H1 (cell line): ENCODE measurements around the gene ARHGAP6. TPM values are rescaled to one million over a fixed set of nuclear protein-coding genes. Genes with fewer than 3 reads are reported as not detected.

Source experiments
- CTCF ChIA-PET: fragments of 300-600 bp; sonication (Branson Sonifier 250); formaldehyde crosslinking; loops from one replicate; lab custom pipeline; 2021; ENCODE audit not compliant: partially characterized antibody; lab: Charles Lee
- POLR2A ChIA-PET: fragments of 300-600 bp; sonication (Branson Sonifier 250); formaldehyde crosslinking; loops from one replicate; lab custom pipeline; 2021; ENCODE audit warnings: inconsistent platforms; ENCODE audit not compliant: partially characterized antibody; lab: Charles Lee
- DNase-seq, 2 experiments: peaks; one replicate each; pipeline versions ENCODE4 v3.0.0 to v3.0.0-alpha.2; 2010 to 2022; ENCODE audit warnings: low spot score in 2 of 2, low read depth in 1 of 2, mixed read lengths in 1 of 2
- FAIRE-seq: peaks from 2 replicates; lab custom pipeline; 2011; peaks lifted over from hg19 to GRCh38; lab: Jason Lieb, UNC
- H2AFZ ChIP-seq: 2 replicates; pipeline ENCODE4 v1.8.1; 2012; ENCODE audit warnings: low read length, inconsistent platforms
- H2AK5ac ChIP-seq: 2 replicates; pipeline ENCODE4 v1.6.1; 2013; ENCODE audit warnings: low read depth, low read length
- H2BK120ac ChIP-seq: replicated peaks from 2 replicates; pipeline ENCODE3; 2013; ENCODE audit warnings: low read depth, low read length, inconsistent platforms
- H2BK12ac ChIP-seq: 2 replicates; pipeline ENCODE4 v1.6.1; 2013; ENCODE audit warnings: low read depth, low read length
- H2BK15ac ChIP-seq: 2 replicates; pipeline ENCODE4 v1.6.1; 2013; ENCODE audit warnings: low read length
- H2BK20ac ChIP-seq: 2 replicates; pipeline ENCODE4 v1.6.1; 2013; ENCODE audit warnings: low read length
- H2BK5ac ChIP-seq: 2 replicates; pipeline ENCODE4 v1.6.1; 2013; ENCODE audit warnings: low read depth, low read length
- H3K14ac ChIP-seq: 2 replicates; pipeline ENCODE4 v1.6.1; 2013; ENCODE audit warnings: inconsistent platforms; ENCODE audit not compliant: insufficient read length
- H3K18ac ChIP-seq: 2 replicates; pipeline ENCODE4 v1.6.1; 2013; ENCODE audit warnings: low read length; ENCODE audit errors: extremely low read depth
- H3K23ac ChIP-seq: 2 replicates; pipeline ENCODE4 v1.6.1; 2013; ENCODE audit warnings: inconsistent platforms; ENCODE audit not compliant: insufficient read length
- H3K23me2 ChIP-seq: 2 replicates; pipeline ENCODE4 v1.6.1; 2013; ENCODE audit warnings: low read depth, low read length
- H3K27ac ChIP-seq: 2 replicates; pipeline ENCODE4 v1.6.1; 2011; ENCODE audit warnings: low read depth, low read length, inconsistent platforms
- H3K27me3 ChIP-seq, 4 experiments: replicated peaks in 1 of 4; 1 replicate in 1 of 4; 2 replicates in 3 of 4; pipeline versions ENCODE4 v1.6.1 to v1.8.1; 2011 to 2013; ENCODE audit warnings: low read length in 3 of 4, mild to moderate bottlenecking in 3 of 4, inconsistent platforms in 2 of 4, mixed read lengths in 2 of 4, moderate library complexity in 1 of 4; ENCODE audit not compliant: control insufficient read depth in 3 of 4, insufficient read depth in 3 of 4; ENCODE audit errors: extremely low read depth in 1 of 4
- H3K36me3 ChIP-seq, 4 experiments: 2 replicates each; pipeline versions ENCODE4 v1.6.1 to v1.8.1; 2011 to 2013; ENCODE audit warnings: mild to moderate bottlenecking in 4 of 4, low read length in 3 of 4, moderate library complexity in 2 of 4, control low read depth in 1 of 4, inconsistent platforms in 1 of 4; ENCODE audit not compliant: insufficient read depth in 4 of 4, control insufficient read depth in 2 of 4
- H3K4ac ChIP-seq: replicated peaks from 2 replicates; pipeline ENCODE3; 2013; ENCODE audit warnings: low read length, low read depth, mixed read lengths, inconsistent platforms; ENCODE audit not compliant: insufficient read length
- H3K4me1 ChIP-seq, 4 experiments: replicated peaks in 1 of 4; 1 replicate in 1 of 4; 2 replicates in 3 of 4; pipeline versions ENCODE4 v1.6.1 to v1.8.1; 2011 to 2013; ENCODE audit warnings: low read length in 3 of 4, inconsistent platforms in 2 of 4, mixed read lengths in 1 of 4; ENCODE audit not compliant: insufficient read depth in 4 of 4, control insufficient read depth in 3 of 4
- H3K4me2 ChIP-seq, 2 experiments: 2 replicates each; pipeline versions ENCODE4 v1.6.1 to v1.8.1; 2011 to 2013; ENCODE audit warnings: low read depth in 2 of 2, low read length in 2 of 2, control low read depth in 1 of 2, inconsistent platforms in 1 of 2, mild to moderate bottlenecking in 1 of 2; ENCODE audit not compliant: insufficient read depth in 1 of 2
- H3K4me3 ChIP-seq, 4 experiments: fragments of 200-600, 300-600 bp in 1 of 4; sonication (generic), shearing (Covaris generic), sonication (Bioruptor Twin) in 1 of 4; 2 replicates each; pipeline versions ENCODE4 v1.5.1 to v1.8.1; 2011 to 2016; ENCODE audit warnings: low read length in 4 of 4, low read depth in 3 of 4, control low read depth in 2 of 4, inconsistent platforms in 2 of 4, mild to moderate bottlenecking in 2 of 4, mixed read lengths in 1 of 4, moderate library complexity in 1 of 4; ENCODE audit not compliant: insufficient read depth in 2 of 4; ENCODE audit errors: extremely low read depth in 1 of 4
- H3K56ac ChIP-seq: replicated peaks from 2 replicates; pipeline ENCODE3; 2013; ENCODE audit warnings: low read depth, mild to moderate bottlenecking, mixed read lengths, low read length, inconsistent platforms; ENCODE audit not compliant: insufficient read length
- H3K79me1 ChIP-seq: 2 replicates; pipeline ENCODE4 v1.6.1; 2013; ENCODE audit warnings: low read depth, low read length, control low read depth
- H3K79me2 ChIP-seq, 2 experiments: 2 replicates each; pipeline versions ENCODE4 v1.6.1 to v1.8.1; 2012 to 2013; ENCODE audit warnings: low read length in 2 of 2, mild to moderate bottlenecking in 2 of 2, inconsistent platforms in 1 of 2; ENCODE audit not compliant: insufficient read depth in 2 of 2, control insufficient read depth in 1 of 2
- H3K9ac ChIP-seq, 4 experiments: replicated peaks in 1 of 4; 1 replicate in 1 of 4; 2 replicates in 3 of 4; pipeline versions ENCODE4 v1.6.1 to v1.8.1; 2011 to 2013; ENCODE audit warnings: low read depth in 3 of 4, low read length in 3 of 4, control low read depth in 2 of 4, mild to moderate bottlenecking in 2 of 4, moderate library complexity in 2 of 4, inconsistent platforms in 1 of 4; ENCODE audit errors: extremely low read depth in 1 of 4
- H3K9me3 ChIP-seq, 2 experiments: 2 replicates each; pipeline versions ENCODE4 v1.6.1 to v1.8.1; 2012 to 2013; ENCODE audit warnings: mild to moderate bottlenecking in 2 of 2, moderate library complexity in 2 of 2, control low read depth in 1 of 2, inconsistent platforms in 1 of 2, low read depth in 1 of 2, low read length in 1 of 2, mixed read lengths in 1 of 2; ENCODE audit not compliant: insufficient read depth in 2 of 2
- H4K20me1 ChIP-seq, 2 experiments: replicated peaks in 1 of 2; 2 replicates each; pipeline versions ENCODE3 to v1.8.1; 2011 to 2013; ENCODE audit warnings: inconsistent platforms in 2 of 2, low read length in 2 of 2, mild to moderate bottlenecking in 1 of 2; ENCODE audit not compliant: insufficient read depth in 2 of 2, control insufficient read depth in 1 of 2
- H4K5ac ChIP-seq: 2 replicates; pipeline ENCODE4 v1.6.1; 2013; ENCODE audit warnings: low read length, low read depth, mixed read lengths, inconsistent platforms; ENCODE audit not compliant: insufficient read length
- H4K8ac ChIP-seq: 2 replicates; pipeline ENCODE4 v1.8.0; 2013; ENCODE audit warnings: mild to moderate bottlenecking, moderate library complexity, low read length, inconsistent platforms; ENCODE audit not compliant: insufficient read depth; ENCODE audit errors: extremely low read depth
- H4K91ac ChIP-seq: replicated peaks from 2 replicates; pipeline ENCODE3; 2013; ENCODE audit warnings: low read length, mixed read lengths, inconsistent platforms; ENCODE audit not compliant: insufficient read length
- EP300 ChIP-seq, 2 experiments: IDR thresholded peaks; 1 replicate in 1 of 2; 2 replicates in 1 of 2; pipeline ENCODE4 v1.6.1; 2011 to 2012; ENCODE audit warnings: low read depth in 2 of 2, low read length in 2 of 2, mild to moderate bottlenecking in 2 of 2, borderline replicate concordance in 1 of 2, inconsistent platforms in 1 of 2, moderate library complexity in 1 of 2
- FOSL1 ChIP-seq: IDR thresholded peaks from 2 replicates; pipeline ENCODE4 v1.6.1; 2011; ENCODE audit warnings: mild to moderate bottlenecking, low read depth, low read length, moderate library complexity; ENCODE audit not compliant: insufficient read depth
- JUN ChIP-seq: IDR thresholded peaks from 2 replicates; pipeline ENCODE4 v1.6.1; 2011; ENCODE audit warnings: low read depth, mild to moderate bottlenecking, improper control_type of control experiment, low read length
- KDM4A ChIP-seq: IDR thresholded peaks from one replicate; pipeline ENCODE4 v1.7.1; 2012; ENCODE audit warnings: low read depth, mild to moderate bottlenecking, moderate library complexity, low read length, inconsistent platforms; ENCODE audit not compliant: severe bottlenecking
- RNF2 ChIP-seq: fragments of 200-900, 300-1000 bp; sonication (generic); IDR thresholded peaks from 2 replicates; pipeline ENCODE4 v1.7.1; 2016; ENCODE audit warnings: borderline replicate concordance, low read depth, mild to moderate bottlenecking, antibody characterized with exemption, low read length; ENCODE audit not compliant: poor library complexity, severe bottlenecking; ENCODE audit errors: missing control alignments
- SAP30 ChIP-seq: fragments of 300-600 bp; sonication (generic); IDR thresholded peaks from 2 replicates; pipeline ENCODE4 v1.7.1; 2012; ENCODE audit warnings: low read length, moderate library complexity, mild to moderate bottlenecking, inconsistent platforms; ENCODE audit not compliant: insufficient read depth, insufficient replicate concordance
- WGBS, 2 experiments: shearing (Covaris generic) in 1 of 2; methylation state at CpG; one replicate each; pipeline versions ENCODE4 v1.1.6 to v1.1.7; 2013 to 2015; ENCODE audit warnings: low lambda C conversion rate in 2 of 2, mixed read lengths in 2 of 2, inconsistent platforms in 1 of 2, low coverage in 1 of 2, missing lambda C conversion rate in 1 of 2; ENCODE audit not compliant: insufficient replicate concordance in 2 of 2, insufficient coverage in 1 of 2, insufficient read length in 1 of 2; ENCODE audit errors: extremely low coverage in 1 of 2, missing lambda C conversion rate in 1 of 2; 5-methylcytosine and 5-hydroxymethylcytosine counted together
- polyA plus RNA-seq, 7 experiments: library from polyadenylated mRNA; depleted of rRNA in 3 of 7; stranded (reverse) in 5 of 7; unstranded in 2 of 7; fragments of >200 nt in 5 of 7; fragments of 200-250 nt in 2 of 7; gene quantifications; 1 replicate in 5 of 7; 2 replicates in 1 of 7; 4 replicates in 1 of 7; pipeline versions ENCODE4 v1.2.1 to v1.2.3, GENCODE V29; 2011 to 2013; ENCODE audit warnings: missing spikeins in 2 of 7, mixed read lengths in 2 of 7
- total RNA-seq: library from RNA; stranded (reverse); fragmentation: NEBNext Ultra II Directional; extraction: Animal tissue kit (Norgen Biotek cat#: 25700); gene quantifications from 2 replicates; pipeline ENCODE4 v1.2.1, GENCODE V29; 2021
- TF ChIP-seq, protein P1 (sequence below): IDR thresholded peaks from 2 replicates; pipeline ENCODE4 v1.6.1; 2012; ENCODE audit warnings: inconsistent platforms
- TF ChIP-seq, protein P2 (sequence below): IDR thresholded peaks from 2 replicates; pipeline ENCODE4 v1.6.1; 2011; ENCODE audit warnings: low read length, improper control_type of control experiment

ARHGAP6 gene
- total and polyA plus RNA-seq, 2 of the 8 experiments (the other 6 are each of a cell fraction or from before 2014, with no cell fraction given): 0.35 to 0.82 TPM

DNA sequence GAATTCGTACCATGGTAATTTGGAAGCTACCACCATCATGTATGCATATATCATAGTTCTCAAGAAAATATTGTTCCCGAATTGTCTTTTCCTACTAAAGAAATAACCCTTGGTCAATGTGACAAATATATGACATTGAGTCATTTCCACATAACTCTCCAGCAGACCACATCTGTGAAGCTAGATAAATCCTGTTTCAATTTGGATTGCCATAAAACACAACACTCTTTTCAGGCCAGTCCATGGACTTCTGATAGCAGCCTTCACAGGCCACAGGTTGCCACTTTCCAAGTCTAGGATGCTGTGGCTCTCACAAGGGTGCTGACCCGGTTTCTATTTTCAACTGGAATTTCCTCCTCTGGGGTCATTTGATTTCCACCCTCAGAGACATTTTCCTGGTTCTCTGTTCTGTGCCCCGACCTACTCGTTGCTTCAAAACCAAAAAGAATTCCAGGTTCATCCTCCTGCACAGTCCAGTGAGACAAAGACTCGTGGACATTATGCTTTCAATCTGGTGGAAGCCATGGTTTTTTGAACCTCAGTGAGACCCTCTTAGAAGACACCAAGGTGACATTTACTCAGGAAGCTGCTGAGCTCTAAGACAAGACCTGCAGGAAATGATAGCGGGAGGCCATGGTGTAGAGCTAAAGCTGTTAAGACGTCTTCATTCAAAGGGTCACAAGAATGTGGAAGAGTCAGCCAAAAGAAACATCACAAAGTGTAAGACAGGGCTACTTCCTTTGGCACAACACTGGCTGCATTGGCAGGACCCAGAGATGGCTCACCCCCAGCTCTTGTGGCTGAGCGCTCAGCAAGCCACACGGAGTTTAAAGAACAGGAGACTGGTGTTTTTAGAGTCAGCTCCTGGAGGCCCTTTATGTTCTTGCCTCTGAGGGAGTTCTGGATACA is 252.8 kb downstream of the ARHGAP6 start:
- H2BK15ac ChIP-seq: no peak overlapping the region
- WGBS, 2 experiments: 86% methylated on average over 10 of the region's 10 CpGs; no CpG with 5 or more reads in 1 of the 2 experiments
- H2BK20ac ChIP-seq: no peak overlapping the region
- H3K14ac ChIP-seq: no peak overlapping the region
- H2BK120ac ChIP-seq: no peak overlapping the region
- no peaks in the 10 kb centered on the region for H3K79me1 ChIP-seq
- no peak overlapping the region for H3K27ac ChIP-seq
- H4K5ac ChIP-seq: no peak overlapping the region
- no peaks in the 10 kb centered on the region for H3K79me2 ChIP-seq
- H4K8ac ChIP-seq: no peak overlapping the region
- FAIRE-seq (no peak), DNase-seq (no peak)
- no peak overlapping the region for H2AK5ac ChIP-seq
- H4K91ac ChIP-seq: no peak overlapping the region
- no peaks in the 10 kb centered on the region for H3K9me3 ChIP-seq
- no peak overlapping the region for H3K4me3 ChIP-seq
- no peaks in the 10 kb centered on the region for H3K27me3 ChIP-seq
- no peaks in the 10 kb centered on the region for H4K20me1 ChIP-seq
- no peaks in the 10 kb centered on the region; the same call in 1 of the 2 replicates for H3K23me2 ChIP-seq
- H3K4me2 ChIP-seq: no peak overlapping the region
- H3K23ac ChIP-seq: no peak overlapping the region
- H3K18ac ChIP-seq: no peak overlapping the region
- ChIA-PET POLR2A (no interaction called here), CTCF (interaction anchor here (0.6 to 1.1 kb wide), 3 partner anchors 11 to 361 kb away, joined by 3 to 4 read pairs (median 4); no protein-coding TSS in a partner anchor)
- H3K9ac ChIP-seq: no peak overlapping the region
- no peak overlapping the region for H2BK12ac ChIP-seq
- H3K36me3 ChIP-seq: no peaks in the 10 kb centered on the region
- no peak overlapping the region for H2BK5ac ChIP-seq
- no peak overlapping the region for H2AFZ ChIP-seq
- no peaks in the 10 kb centered on the region for H3K4me1 ChIP-seq
- no peak overlapping the region for H3K4ac ChIP-seq
- H3K56ac ChIP-seq: no peak overlapping the region
- TF ChIP-seq JUN (no peak), FOSL1 (no peak), SAP30 (no peak), KDM4A (no peak), EP300 (IDR thresholded peaks at IDR 0.05; ENCODE audit: borderline replicate concordance in 1 of 2, low read depth in 2 of 2, low read length in 2 of 2) (no peak), RNF2 (no peak)
- TF ChIP-seq, protein P1, sequence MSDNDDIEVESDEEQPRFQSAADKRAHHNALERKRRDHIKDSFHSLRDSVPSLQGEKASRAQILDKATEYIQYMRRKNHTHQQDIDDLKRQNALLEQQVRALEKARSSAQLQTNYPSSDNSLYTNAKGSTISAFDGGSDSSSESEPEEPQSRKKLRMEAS: no peak
- TF ChIP-seq, protein P2, sequence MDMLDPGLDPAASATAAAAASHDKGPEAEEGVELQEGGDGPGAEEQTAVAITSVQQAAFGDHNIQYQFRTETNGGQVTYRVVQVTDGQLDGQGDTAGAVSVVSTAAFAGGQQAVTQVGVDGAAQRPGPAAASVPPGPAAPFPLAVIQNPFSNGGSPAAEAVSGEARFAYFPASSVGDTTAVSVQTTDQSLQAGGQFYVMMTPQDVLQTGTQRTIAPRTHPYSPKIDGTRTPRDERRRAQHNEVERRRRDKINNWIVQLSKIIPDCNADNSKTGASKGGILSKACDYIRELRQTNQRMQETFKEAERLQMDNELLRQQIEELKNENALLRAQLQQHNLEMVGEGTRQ: no peak
